ENCODE measurements around the gene DCAF4L1.

Gene DCAF4L1

GRCh38 chr4:41981456-41981855, at the start of gene DCAF4L1:
DCAF4L1 (plus strand) TSS chr4:41981756; CDS start chr4:41981793, 37 bp downstream.
- no peak for DNase-seq

DNA sequence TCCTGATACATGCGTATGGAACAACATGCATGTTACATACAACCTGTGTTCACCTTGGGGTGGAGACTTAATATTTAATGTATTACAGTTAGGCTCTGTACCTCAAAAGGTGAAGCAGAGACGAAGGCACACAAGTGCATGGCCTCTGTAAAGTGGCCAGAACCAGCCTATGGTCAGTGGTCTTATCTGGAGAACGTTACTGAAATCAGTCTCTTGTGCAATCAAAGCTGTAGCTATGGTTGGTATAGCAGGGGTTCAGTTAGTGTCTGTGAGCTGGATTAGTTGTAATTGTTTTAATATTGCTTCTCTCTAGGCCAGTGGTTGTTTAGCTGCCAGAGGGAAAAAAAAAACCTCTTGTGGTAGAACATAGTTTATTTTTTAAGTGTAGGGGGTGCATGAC, 48.6 kb upstream of the DCAF4L1 start:
- no peak for DNase-seq

GRCh38 chr4:41933997-41934503, 47.5 kb upstream of the DCAF4L1 start:
- DNase-seq: no peak

DNA sequence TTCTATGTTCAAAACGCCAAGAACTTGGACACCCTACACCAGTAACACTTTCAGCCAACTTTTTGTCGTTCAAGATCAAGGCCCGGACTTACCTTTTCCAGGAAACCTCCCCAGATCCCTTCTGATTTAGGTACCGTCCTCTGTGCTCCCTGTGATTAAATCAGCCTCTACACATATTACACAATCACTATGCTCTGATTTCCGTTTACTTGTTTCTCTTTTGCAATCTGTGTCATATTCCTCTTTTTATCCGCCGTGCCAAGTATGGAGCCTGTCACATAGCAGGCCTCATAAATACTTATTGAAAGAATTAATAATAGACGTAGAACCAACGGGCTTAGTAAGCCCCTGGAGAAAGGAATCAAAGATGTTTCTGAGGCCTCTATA, 47.0 kb upstream of the DCAF4L1 start:
- DNase-seq: no peak

- peak; percentile 80 for DNase-seq
Measured at GRCh38 chr4:41934901-41935651, 46.5 kb upstream of the DCAF4L1 start, which contains the start of gene TMEM33. TMEM33 (plus strand) TSS chr4:41935429; CDS start chr4:41935485, 56 bp downstream.

DNA sequence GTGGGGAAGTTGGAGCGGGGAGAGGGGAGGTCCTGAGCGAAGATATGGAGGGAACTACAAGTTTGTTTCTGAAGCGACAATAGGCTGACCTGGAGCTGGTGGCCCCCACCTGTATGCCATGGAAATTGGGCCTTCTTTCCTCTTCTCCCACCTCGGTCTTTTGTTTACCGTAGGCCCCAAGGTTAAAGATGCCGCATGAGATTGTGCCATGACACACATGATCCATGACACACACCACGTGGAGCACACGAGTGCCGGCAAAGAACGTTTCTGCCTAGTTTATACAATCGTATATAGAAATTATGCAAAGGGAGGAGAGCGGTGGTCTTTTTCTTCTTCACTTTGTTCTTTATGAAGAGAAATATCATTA, 45.9 kb upstream of the DCAF4L1 start:
- peak; percentile 8 for DNase-seq

- DNase-seq: no peak
Measured at GRCh38 chr4:41939016-41939626, 42.4 kb upstream of the DCAF4L1 start.

DNA sequence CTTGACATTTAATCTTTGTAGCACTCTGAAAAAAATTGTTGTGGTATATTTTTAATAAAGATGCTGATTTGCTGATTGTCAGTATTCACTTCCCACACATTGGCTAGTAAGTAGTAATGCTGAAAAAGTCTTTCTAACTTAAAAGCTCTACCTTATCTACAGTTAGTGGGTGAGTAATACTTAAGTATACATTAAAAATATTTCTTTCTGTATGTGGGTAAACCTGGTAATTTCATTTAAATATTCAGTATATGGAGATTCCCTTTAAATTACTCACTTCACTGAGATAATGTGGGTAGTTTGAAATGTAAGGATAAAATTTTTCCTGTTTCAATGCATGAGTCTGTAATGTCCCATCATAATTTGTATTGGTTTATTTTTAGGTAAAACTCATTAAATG, 40.7 kb upstream of the DCAF4L1 start:
- DNase-seq: no peak

- no peak for DNase-seq
Measured at GRCh38 chr4:41943506-41943905, 38.0 kb upstream of the DCAF4L1 start.

DNA sequence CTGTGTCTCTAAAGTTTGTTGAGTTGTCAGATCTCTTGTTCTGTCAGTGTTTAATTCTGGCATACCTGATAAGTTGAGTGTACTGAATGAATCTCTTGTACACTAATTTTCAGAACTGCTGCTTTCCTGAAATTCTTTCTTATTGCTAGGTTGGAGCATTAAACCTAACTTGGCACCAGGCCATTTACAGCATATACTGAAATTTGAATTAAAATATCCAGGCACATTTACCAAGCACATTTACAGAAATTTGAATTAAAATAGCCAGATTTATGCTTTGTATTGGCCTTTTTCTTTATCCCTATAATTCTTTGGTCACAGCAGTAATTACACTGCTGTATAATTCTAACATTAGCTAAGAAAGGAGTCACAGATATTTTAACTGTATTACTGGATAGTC, 37.5 kb upstream of the DCAF4L1 start:
- no peak for DNase-seq

DNA sequence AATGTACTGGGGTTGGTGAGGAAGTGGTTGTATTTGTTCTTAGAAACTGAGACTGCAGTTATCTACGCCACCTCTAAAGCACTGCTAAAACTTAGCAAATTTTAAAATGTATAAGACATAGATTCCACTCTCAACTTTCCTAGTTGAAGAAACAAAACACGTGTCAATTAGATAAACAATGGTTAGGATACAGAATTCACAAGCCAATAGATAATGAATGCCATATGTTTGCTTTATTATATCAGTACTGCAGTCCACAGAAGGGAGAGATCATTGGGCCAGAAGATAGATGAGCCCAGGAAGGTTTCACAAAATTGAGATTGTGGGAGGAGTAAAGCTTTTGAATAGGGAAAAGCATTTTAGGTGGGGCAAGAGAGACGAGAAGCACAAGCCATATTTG, 32.0 kb upstream of the DCAF4L1 start:
- DNase-seq: no peak

- no peak for DNase-seq
Measured at GRCh38 chr4:41957634-41958033, 23.9 kb upstream of the DCAF4L1 start.

GRCh38 chr4:41963105-41963504, 18.5 kb upstream of the DCAF4L1 start:
- DNase-seq: no peak

GRCh38 chr4:41964401-41964800, 17.2 kb upstream of the DCAF4L1 start:
- no peak for DNase-seq

DNA sequence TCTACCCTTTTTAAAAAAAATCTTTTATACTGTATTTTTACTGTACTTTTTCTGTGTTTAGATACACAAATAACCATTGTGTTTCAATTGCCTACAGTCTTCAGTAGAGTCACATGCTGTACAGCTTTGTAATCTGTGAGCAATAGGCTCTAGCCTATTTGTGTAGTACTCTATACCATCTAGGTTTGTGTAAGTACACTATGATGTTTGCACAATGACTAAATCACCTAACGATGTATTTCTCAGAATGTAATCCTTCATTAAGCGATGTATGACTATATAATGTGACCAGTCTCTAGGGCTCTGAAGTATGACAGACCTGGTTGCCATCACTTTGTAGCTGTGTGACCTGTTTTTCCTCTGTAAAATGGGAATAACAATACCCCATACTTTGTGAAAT, 14.2 kb upstream of the DCAF4L1 start:
- DNase-seq: no peak

DNA sequence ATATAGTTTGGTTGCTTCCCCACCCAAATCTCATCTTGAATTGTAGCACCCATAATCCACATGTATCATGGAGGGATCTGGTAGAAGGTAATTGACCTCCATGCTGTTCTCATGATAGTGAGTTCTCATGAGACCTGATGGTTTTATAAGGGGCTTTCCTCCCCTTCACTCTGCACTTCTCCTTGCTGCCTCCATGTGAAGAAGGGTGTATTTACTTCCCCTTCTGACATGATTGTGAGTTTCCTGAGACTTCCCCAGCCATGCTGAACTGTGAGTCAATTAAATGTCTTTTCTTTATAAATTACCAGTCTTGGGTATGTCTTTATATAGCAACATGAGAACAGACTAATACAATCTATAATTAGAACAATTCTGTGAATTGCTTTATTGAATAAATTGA, 11.9 kb upstream of the DCAF4L1 start:
- no peak for DNase-seq

DNA sequence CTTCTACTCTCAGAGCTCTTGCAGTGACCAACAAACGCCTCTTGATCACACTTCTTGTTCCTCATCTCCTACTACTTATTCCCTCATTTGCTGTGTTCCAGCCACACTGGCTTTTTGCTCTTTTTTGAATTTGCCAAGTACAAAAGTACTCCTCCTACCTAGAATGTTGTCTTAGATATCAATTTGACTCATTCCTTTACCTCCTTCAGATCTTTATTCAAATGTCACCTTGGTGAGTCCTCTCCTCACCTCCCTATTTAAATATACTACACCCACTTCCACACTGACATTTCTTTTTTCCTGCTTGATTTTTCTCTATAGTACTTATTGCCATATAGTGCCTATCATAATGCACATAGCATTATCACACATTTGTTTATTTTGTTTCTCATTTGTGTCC, 6.2 kb upstream of the DCAF4L1 start:
- no peak for DNase-seq

DNA sequence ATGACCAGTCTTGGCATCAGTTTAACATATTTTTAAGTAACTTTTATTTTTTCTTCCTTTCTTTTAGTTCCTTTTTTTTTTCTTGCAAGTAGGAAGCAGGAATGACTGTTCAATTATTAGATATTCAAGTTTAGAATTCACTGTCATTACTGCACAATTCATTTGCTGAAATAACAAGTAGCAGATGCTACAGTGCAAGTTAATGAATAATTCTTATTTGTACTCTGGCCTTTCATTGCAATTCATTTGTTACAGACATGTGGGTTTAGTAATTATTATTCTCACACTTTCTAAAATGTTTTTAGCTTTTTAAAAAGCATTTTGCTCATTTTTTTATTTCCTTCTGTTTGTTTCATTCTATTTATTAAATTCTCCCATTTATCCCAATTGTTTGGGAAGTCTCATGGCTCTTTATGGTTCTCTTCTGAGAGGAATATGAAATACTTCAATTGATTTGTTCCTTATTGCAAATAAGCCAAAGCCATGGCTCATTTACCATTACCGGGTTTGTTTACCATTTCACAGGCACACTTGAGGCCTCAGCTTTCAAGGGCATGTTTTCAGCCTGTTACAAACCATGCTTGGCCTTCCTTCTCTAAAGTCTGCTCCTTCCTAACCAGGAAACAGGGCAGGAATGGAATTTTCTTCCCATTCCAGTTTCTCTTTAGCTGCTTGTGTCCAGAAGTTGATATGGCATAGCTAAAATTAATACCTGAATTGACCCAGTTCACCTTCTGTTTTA, 4.6 kb upstream of the DCAF4L1 start:
- no peak for DNase-seq

DNA sequence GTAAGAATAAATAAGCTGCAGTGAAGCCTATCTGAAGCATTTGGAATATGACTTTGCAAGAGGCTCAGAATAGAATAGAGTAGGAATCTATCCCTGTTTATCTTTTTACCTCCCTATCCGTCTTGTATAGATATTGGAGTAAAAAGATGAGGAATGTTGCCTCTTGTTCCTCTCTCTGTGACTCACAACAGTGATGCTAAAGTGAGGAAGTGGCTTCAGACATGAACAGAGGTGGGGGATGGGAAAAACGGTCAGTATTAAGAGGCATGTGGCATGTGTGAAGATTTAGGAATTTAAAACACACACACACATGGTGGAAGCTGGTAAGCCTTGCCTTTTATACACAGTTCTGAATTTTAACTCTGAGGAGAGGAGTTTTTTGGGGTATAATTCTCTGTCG, 3.8 kb upstream of the DCAF4L1 start:
- DNase-seq: no peak

DNA sequence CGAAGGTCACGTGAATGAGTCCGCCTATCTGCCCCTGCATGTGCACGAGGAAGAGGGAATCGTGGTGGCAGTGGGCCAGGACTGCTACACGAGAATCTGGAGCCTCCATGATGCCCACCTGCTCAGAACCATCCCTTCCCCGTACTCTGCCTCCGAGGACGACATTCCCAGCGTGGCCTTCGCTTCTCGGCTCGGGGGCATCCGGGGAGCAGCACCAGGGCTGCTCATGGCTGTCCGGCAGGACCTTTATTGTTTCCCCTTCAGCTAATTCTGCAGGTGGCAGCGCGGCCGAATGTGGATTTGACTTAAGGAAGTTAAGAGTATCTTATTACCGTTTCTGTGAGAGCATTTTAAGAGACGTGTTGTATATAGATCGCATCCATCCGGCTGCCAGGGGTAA, 1.2 kb downstream of the DCAF4L1 start:
- DNase-seq: no peak

DNA sequence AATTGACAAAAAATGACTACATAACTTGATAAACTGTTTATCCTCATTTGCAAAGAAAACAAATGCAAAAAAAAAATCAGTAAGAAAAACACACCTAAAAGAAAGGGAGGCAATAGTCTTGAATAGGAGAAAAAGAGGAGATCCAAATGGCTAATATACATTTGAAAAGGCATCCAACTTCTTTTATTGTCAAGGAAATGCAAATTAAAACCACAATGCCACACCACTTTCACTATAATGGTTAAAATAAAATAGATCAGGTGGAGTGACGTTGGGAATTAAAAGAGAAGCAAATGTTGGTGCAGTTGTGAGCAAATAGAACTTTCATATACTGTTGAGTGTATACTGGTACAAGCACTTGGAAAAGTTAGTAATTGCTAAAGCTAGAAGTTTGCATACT, 3.6 kb downstream of the DCAF4L1 start:
- DNase-seq: no peak

GRCh38 chr4:41989994-41990364, 8.4 kb downstream of the DCAF4L1 start:
- no peak for DNase-seq

- peak; percentile 94 for DNase-seq
Measured at GRCh38 chr4:41990365-41991111, 9.0 kb downstream of the DCAF4L1 start, which contains the start of gene SLC30A9. SLC30A9 (plus strand) TSS chr4:41990530; CDS start chr4:41990652, 122 bp downstream.
